ENCODE measurements around the gene TSPEAR.

Gene TSPEAR

GRCh38 chr21:44464351-44464750 is 247.0 kb downstream of the TSPEAR start:
- H2AFZ ChIP-seq (ENCODE audit: low read depth, low read length, severe bottlenecking) = no peak overlapping the region
- H3K36me3 ChIP-seq (ENCODE audit: low read length) = no peaks in the 10 kb centered on the region
- H3K27ac ChIP-seq (ENCODE audit: low read depth, low read length) = no peak overlapping the region
- no peak overlapping the region for H3K4me2 ChIP-seq (ENCODE audit: low read depth, low read length, poor library complexity, severe bottlenecking)
- H3K9me3 ChIP-seq (ENCODE audit: insufficient read depth, low read length) = no peaks in the 10 kb centered on the region
- H3K9ac ChIP-seq (ENCODE audit: low read length) = no peak overlapping the region
- no peaks in the 10 kb centered on the region for H3F3A ChIP-seq (ENCODE audit: insufficient read depth)
- H3K4me3 ChIP-seq (ENCODE audit: insufficient read depth, low read length, poor library complexity, severe bottlenecking) = no peak overlapping the region
- H3K27me3 ChIP-seq (ENCODE audit: low read length) = no peaks in the 10 kb centered on the region
- TF ChIP-seq EZH2phosphoT487 (conservative IDR thresholded peaks at IDR 0.05; ENCODE audit: low read length) = no peak
- no peak for TF ChIP-seq CTCF (IDR thresholded peaks at IDR 0.05; ENCODE audit: insufficient read depth, low read length, poor library complexity, severe bottlenecking)
- H3K79me2 ChIP-seq (ENCODE audit: insufficient read depth, low read length) = no peaks in the 10 kb centered on the region
- H3K9me2 ChIP-seq (replicated peaks; ENCODE audit: insufficient read depth, low read length) = no peaks in the 10 kb centered on the region
- H4K20me1 ChIP-seq (ENCODE audit: low read depth, low read length) = no peaks in the 10 kb centered on the region

GRCh38 chr21:44463724-44464123 is 247.6 kb downstream of the TSPEAR start:
- Histone ChIP-seq H4K20me1 (ENCODE audit: low read depth, low read length) (no peaks in the 10 kb centered on the region), H3K9me3 (ENCODE audit: insufficient read depth, low read length) (no peaks in the 10 kb centered on the region), H3K27ac (ENCODE audit: low read depth, low read length) (no peak overlapping the region), H3K36me3 (ENCODE audit: low read length) (no peaks in the 10 kb centered on the region), H3K9me2 (replicated peaks; ENCODE audit: insufficient read depth, low read length) (no peaks in the 10 kb centered on the region), H3F3A (ENCODE audit: insufficient read depth) (no peaks in the 10 kb centered on the region), H3K4me3 (ENCODE audit: insufficient read depth, low read length, poor library complexity, severe bottlenecking) (no peak overlapping the region), H3K79me2 (ENCODE audit: insufficient read depth, low read length) (no peaks in the 10 kb centered on the region), H3K9ac (ENCODE audit: low read length) (no peak overlapping the region), H3K27me3 (ENCODE audit: low read length) (no peaks in the 10 kb centered on the region), H3K4me2 (ENCODE audit: low read depth, low read length, poor library complexity, severe bottlenecking) (no peak overlapping the region), H2AFZ (ENCODE audit: low read depth, low read length, severe bottlenecking) (no peak overlapping the region)
- TF ChIP-seq EZH2phosphoT487 (conservative IDR thresholded peaks at IDR 0.05; ENCODE audit: low read length) (no peak), CTCF (IDR thresholded peaks at IDR 0.05; ENCODE audit: insufficient read depth, low read length, poor library complexity, severe bottlenecking) (no peak)

- H3K9ac ChIP-seq (ENCODE audit: low read length) = no peak overlapping the region
- no peaks in the 10 kb centered on the region for H3K27me3 ChIP-seq (ENCODE audit: low read length)
- no peaks in the 10 kb centered on the region for H3K36me3 ChIP-seq (ENCODE audit: low read length)
- H4K20me1 ChIP-seq (ENCODE audit: low read depth, low read length) = no peaks in the 10 kb centered on the region
- no peak overlapping the region for H3K27ac ChIP-seq (ENCODE audit: low read depth, low read length)
- no peaks in the 10 kb centered on the region for H3K9me2 ChIP-seq (replicated peaks; ENCODE audit: insufficient read depth, low read length)
- H2AFZ ChIP-seq (ENCODE audit: low read depth, low read length, severe bottlenecking) = no peak overlapping the region
- H3K79me2 ChIP-seq (ENCODE audit: insufficient read depth, low read length) = no peaks in the 10 kb centered on the region
- no peak overlapping the region for H3K4me3 ChIP-seq (ENCODE audit: insufficient read depth, low read length, poor library complexity, severe bottlenecking)
- no peak overlapping the region for H3K4me2 ChIP-seq (ENCODE audit: low read depth, low read length, poor library complexity, severe bottlenecking)
- H3K9me3 ChIP-seq (ENCODE audit: insufficient read depth, low read length) = no peaks in the 10 kb centered on the region
- no peaks in the 10 kb centered on the region for H3F3A ChIP-seq (ENCODE audit: insufficient read depth)
- TF ChIP-seq CTCF (IDR thresholded peaks at IDR 0.05; ENCODE audit: insufficient read depth, low read length, poor library complexity, severe bottlenecking) = no peak
- TF ChIP-seq EZH2phosphoT487 (conservative IDR thresholded peaks at IDR 0.05; ENCODE audit: low read length) = no peak
Measured at GRCh38 chr21:44462834-44463200, 248.6 kb downstream of the TSPEAR start.

Data from SU-DHL-6 (cell line).